Fibroblast of skin of right quadriceps (primary cell): ENCODE data around the gene AK3.

ENCODE experiments used
- DNase-seq: peaks from one replicate; pipeline ENCODE4 v3.0.0-alpha.2; 2013

The AK3 gene

GRCh38 chr9:4701526-4701925 is 39.5 kb downstream of the AK3 start:
- no peak for DNase-seq

- DNase-seq = no peak
Measured at GRCh38 chr9:4700932-4701331, 40.1 kb downstream of the AK3 start.

GRCh38 chr9:4700091-4700490 is 40.9 kb downstream of the AK3 start:
- no peak for DNase-seq

GRCh38 chr9:4691795-4692194 is 49.2 kb downstream of the AK3 start:
- DNase-seq = peak; percentile 56

- DNase-seq = no peak
Measured at GRCh38 chr9:4690144-4690543, 50.9 kb downstream of the AK3 start.

GRCh38 chr9:4689687-4690104 is 51.3 kb downstream of the AK3 start:
- no peak for DNase-seq

- no peak for DNase-seq
Measured at GRCh38 chr9:4689021-4689420, 52.0 kb downstream of the AK3 start.

- DNase-seq = no peak
Measured at GRCh38 chr9:4686584-4686983, 54.4 kb downstream of the AK3 start.

- no peak for DNase-seq
Measured at GRCh38 chr9:4686112-4686511, 54.9 kb downstream of the AK3 start.

- no peak for DNase-seq
Measured at GRCh38 chr9:4684820-4685219, 56.2 kb downstream of the AK3 start.

GRCh38 chr9:4680750-4681149 is 60.3 kb downstream of the AK3 start:
- peak; percentile 27 for DNase-seq

- no peak for DNase-seq
Measured at GRCh38 chr9:4680173-4680525, 60.9 kb downstream of the AK3 start.

GRCh38 chr9:4679268-4680172 is 61.5 kb downstream of the AK3 start, which contains the start of gene CDC37L1:
CDC37L1 (plus strand) TSS chr9:4679569; CDS start chr9:4679768, 199 bp downstream.
- DNase-seq = peak; percentile 96

GRCh38 chr9:4678679-4679267 is 62.2 kb downstream of the AK3 start:
- DNase-seq = peak; percentile 38

- DNase-seq = no peak
Measured at GRCh38 chr9:4677392-4677791, 63.6 kb downstream of the AK3 start.

GRCh38 chr9:4674783-4675182 is 66.2 kb downstream of the AK3 start:
- peak; percentile 95 for DNase-seq

GRCh38 chr9:4671737-4672136 is 69.3 kb downstream of the AK3 start:
- DNase-seq = no peak

- no peak for DNase-seq
Measured at GRCh38 chr9:4670591-4670990, 70.4 kb downstream of the AK3 start.

GRCh38 chr9:4669890-4670289 is 71.1 kb downstream of the AK3 start:
- no peak for DNase-seq

- no peak for DNase-seq
Measured at GRCh38 chr9:4668604-4669003, 72.4 kb downstream of the AK3 start.

GRCh38 chr9:4667681-4668080 is 73.3 kb downstream of the AK3 start:
- DNase-seq = no peak

GRCh38 chr9:4666042-4666699 is 74.8 kb downstream of the AK3 start, which contains the start of gene SPATA6L:
SPATA6L (minus strand) TSS chr9:4666480; CDS start chr9:4666250, 230 bp downstream.
- DNase-seq = peak; percentile 42

- peak; percentile 46 for DNase-seq
Measured at GRCh38 chr9:4665357-4665756, 75.6 kb downstream of the AK3 start.

- no peak for DNase-seq
Measured at GRCh38 chr9:4663956-4664355, 77.0 kb downstream of the AK3 start.
